Smooth muscle cell (in vitro differentiated cells): ENCODE data around the gene EFHD2. TPM values are rescaled to one million over a fixed set of nuclear protein-coding genes. Genes with fewer than 3 reads are reported as not detected.

Source experiments
- DNase-seq: peaks from one replicate; lab custom pipeline; 2025; ENCODE audit not compliant: unreplicated experiment; lab: John Stamatoyannopoulos, UW
- H2AFZ ChIP-seq: fragments of 200-600 bp; sonication (generic); 2 replicates; pipeline ENCODE4 v1.6.0; 2016; ENCODE audit warnings: antibody characterized with exemption, low read depth, mild to moderate bottlenecking
- H3F3A ChIP-seq: fragments of 200-600 bp; sonication (generic); 2 replicates; pipeline ENCODE4 v1.6.0; 2017; ENCODE audit warnings: antibody characterized with exemption, low read depth
- H3K27ac ChIP-seq: fragments of 200-600 bp; sonication (generic); 2 replicates; pipeline ENCODE4 v1.5.1; 2016; ENCODE audit warnings: low read depth, mild to moderate bottlenecking
- H3K27me3 ChIP-seq: fragments of 200-600 bp; sonication (generic); 2 replicates; pipeline ENCODE4 v1.6.1; 2016; ENCODE audit warnings: low read depth, mild to moderate bottlenecking
- H3K36me3 ChIP-seq: fragments of 200-600 bp; sonication (generic); 2 replicates; pipeline ENCODE4 v1.5.1; 2016; ENCODE audit warnings: low read depth
- H3K4me1 ChIP-seq: fragments of 200-600 bp; sonication (generic); 2 replicates; pipeline ENCODE4 v1.5.1; 2016; ENCODE audit warnings: low read depth
- H3K4me2 ChIP-seq: fragments of 200-600 bp; sonication (generic); 2 replicates; pipeline ENCODE4 v1.6.0; 2016; ENCODE audit warnings: mild to moderate bottlenecking
- H3K4me3 ChIP-seq: fragments of 200-600 bp; sonication (generic); 2 replicates; pipeline ENCODE4 v1.5.1; 2016; ENCODE audit warnings: mild to moderate bottlenecking
- H3K79me2 ChIP-seq: fragments of 200-600 bp; sonication (generic); 2 replicates; pipeline ENCODE4 v1.6.0; 2016; ENCODE audit warnings: low read depth, mild to moderate bottlenecking
- H3K9ac ChIP-seq: fragments of 200-600 bp; sonication (generic); 2 replicates; pipeline ENCODE4 v1.6.0; 2016; ENCODE audit warnings: low read depth
- H3K9me3 ChIP-seq: fragments of 200-600 bp; sonication (generic); replicated peaks from 2 replicates; pipeline ENCODE4 v1.5.1; 2016; ENCODE audit warnings: low read depth
- H4K20me1 ChIP-seq: fragments of 200-600 bp; sonication (generic); 2 replicates; pipeline ENCODE4 v1.6.0; 2016; ENCODE audit warnings: low read depth
- WGBS: methylation state at CpG from one replicate; pipeline ENCODE4 v1.1.7; 2016; ENCODE audit warnings: low lambda C conversion rate; 5-methylcytosine and 5-hydroxymethylcytosine counted together
- polyA plus RNA-seq: library from polyadenylated mRNA; unstranded; fragments of >200 nt; fragmentation: Nextera tagmentation; extraction: Ambion mirVana; gene quantifications from 2 replicates; pipeline ENCODE4 v1.2.1, GENCODE V29; 2016
- total RNA-seq: library from RNA; depleted of rRNA; stranded (reverse); fragments of >200 nt; gene quantifications from 2 replicates; pipeline ENCODE4 v1.2.3, GENCODE V29; 2014
- TF ChIP-seq, protein P1 (sequence below): fragments of 200-600 bp; sonication (generic); IDR thresholded peaks from 2 replicates; pipeline ENCODE4 v1.5.1; 2017; ENCODE audit warnings: borderline replicate concordance, mild to moderate bottlenecking, antibody characterized with exemption; ENCODE audit not compliant: insufficient read depth, poor library complexity, severe bottlenecking

The EFHD2 gene
- total and polyA plus RNA-seq, 2 experiments from 2014 or later: 7.0 to 22.9 TPM

- Histone ChIP-seq H3K9ac (no peak overlapping the region), H3K36me3 (no peaks in the 10 kb centered on the region), H3K4me1 (no peaks in the 10 kb centered on the region), H3F3A (no peaks in the 10 kb centered on the region), H3K27me3 (no peaks in the 10 kb centered on the region), H3K4me3 (no peak overlapping the region), H3K9me3 (no peaks in the 10 kb centered on the region), H3K27ac (no peak overlapping the region), H4K20me1 (no peaks in the 10 kb centered on the region), H3K4me2 (no peak overlapping the region), H3K79me2 (no peaks in the 10 kb centered on the region), H2AFZ (no peak overlapping the region)
- DNase-seq: no peak
- WGBS: 64% methylated on average over 5 of the region's 5 CpGs
- TF ChIP-seq, protein P1, sequence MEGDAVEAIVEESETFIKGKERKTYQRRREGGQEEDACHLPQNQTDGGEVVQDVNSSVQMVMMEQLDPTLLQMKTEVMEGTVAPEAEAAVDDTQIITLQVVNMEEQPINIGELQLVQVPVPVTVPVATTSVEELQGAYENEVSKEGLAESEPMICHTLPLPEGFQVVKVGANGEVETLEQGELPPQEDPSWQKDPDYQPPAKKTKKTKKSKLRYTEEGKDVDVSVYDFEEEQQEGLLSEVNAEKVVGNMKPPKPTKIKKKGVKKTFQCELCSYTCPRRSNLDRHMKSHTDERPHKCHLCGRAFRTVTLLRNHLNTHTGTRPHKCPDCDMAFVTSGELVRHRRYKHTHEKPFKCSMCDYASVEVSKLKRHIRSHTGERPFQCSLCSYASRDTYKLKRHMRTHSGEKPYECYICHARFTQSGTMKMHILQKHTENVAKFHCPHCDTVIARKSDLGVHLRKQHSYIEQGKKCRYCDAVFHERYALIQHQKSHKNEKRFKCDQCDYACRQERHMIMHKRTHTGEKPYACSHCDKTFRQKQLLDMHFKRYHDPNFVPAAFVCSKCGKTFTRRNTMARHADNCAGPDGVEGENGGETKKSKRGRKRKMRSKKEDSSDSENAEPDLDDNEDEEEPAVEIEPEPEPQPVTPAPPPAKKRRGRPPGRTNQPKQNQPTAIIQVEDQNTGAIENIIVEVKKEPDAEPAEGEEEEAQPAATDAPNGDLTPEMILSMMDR: no peak
Measured at GRCh38 chr1:15477646-15478212, 68.0 kb downstream of the EFHD2 start.

Other genes with a start within 250 kb of the EFHD2 start
- 0.31 TPM in 1 of 2 replicates, not detected in the other for gene FHAD1, start 162.7 kb upstream of the EFHD2 start, total RNA-seq
- gene FHAD1, start 162.7 kb upstream of the EFHD2 start, polyA plus RNA-seq: 0.33 and 0.48 TPM in 2 replicates
- not detected in 2 replicates for gene CTRC, start 28.6 kb downstream of the EFHD2 start, total RNA-seq
- 1.2 TPM in 1 of 2 replicates, not detected in the other for gene CTRC, start 28.6 kb downstream of the EFHD2 start, polyA plus RNA-seq
- 2.6 TPM in 1 of 2 replicates, not detected in the other for gene CELA2A, start 46.8 kb downstream of the EFHD2 start, total RNA-seq
- not detected in 2 replicates for gene CELA2A, start 46.8 kb downstream of the EFHD2 start, polyA plus RNA-seq
- gene CELA2B, start 66.2 kb downstream of the EFHD2 start, total RNA-seq: not detected in 2 replicates
- gene CELA2B, start 66.2 kb downstream of the EFHD2 start, polyA plus RNA-seq: not detected in 2 replicates
- 4.2 and 5.4 TPM in 2 replicates for gene CASP9, start 114.3 kb downstream of the EFHD2 start, total RNA-seq
- 4.8 and 7.2 TPM in 2 replicates for gene CASP9, start 114.3 kb downstream of the EFHD2 start, polyA plus RNA-seq
- gene DNAJC16, start 117.0 kb downstream of the EFHD2 start, total RNA-seq: 18.3 and 23.1 TPM in 2 replicates
- 4.0 and 5.6 TPM in 2 replicates for gene DNAJC16, start 117.0 kb downstream of the EFHD2 start, polyA plus RNA-seq
- 0.04 and 0.36 TPM in 2 replicates for gene AGMAT, start 175.2 kb downstream of the EFHD2 start, total RNA-seq
- 0.11 and 0.56 TPM in 2 replicates for gene AGMAT, start 175.2 kb downstream of the EFHD2 start, polyA plus RNA-seq
- 10.9 and 11.4 TPM in 2 replicates for gene DDI2, start 207.6 kb downstream of the EFHD2 start, total RNA-seq
- 1.5 and 3.5 TPM in 2 replicates for gene DDI2, start 207.6 kb downstream of the EFHD2 start, polyA plus RNA-seq